ENCODE results near the gene PM20D2. TPM values are rescaled to one million over a fixed set of nuclear protein-coding genes. Genes with fewer than 3 reads are reported as not detected.

The PM20D2 gene
- total and polyA plus RNA-seq, 2 donors (not counting 1 experiment from before 2014, with no cell fraction given) = 3.9 to 10.1 TPM

DNA sequence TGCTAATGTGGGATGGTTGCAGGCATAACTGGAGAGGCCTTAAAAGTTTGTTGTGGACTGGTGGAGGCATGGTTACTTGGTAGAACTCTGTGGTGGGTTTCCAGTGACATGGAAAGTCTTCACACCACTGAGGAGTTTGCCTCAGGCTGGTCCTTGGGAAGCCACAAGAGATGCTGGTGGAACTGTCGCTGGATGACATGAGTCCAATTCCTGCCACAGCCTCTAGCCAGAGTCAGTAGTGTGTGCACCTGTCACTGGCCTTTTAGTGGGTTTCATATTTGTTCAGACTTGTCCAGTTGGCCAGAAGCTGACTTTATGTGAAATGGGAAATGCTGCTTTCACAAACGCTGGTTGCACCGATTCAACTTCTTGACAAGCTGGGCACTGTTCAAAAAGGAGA, 14.3 kb upstream of the PM20D2 start:
- Histone ChIP-seq H3K4me1 (ENCODE audit: control insufficient read depth, extremely low read depth, insufficient read depth, low read length) (no peaks in the 10 kb centered on the region), H3K4me2 (ENCODE audit: extremely low read depth, insufficient read depth, low read length) (no peak overlapping the region)
- TF ChIP-seq, protein P1, sequence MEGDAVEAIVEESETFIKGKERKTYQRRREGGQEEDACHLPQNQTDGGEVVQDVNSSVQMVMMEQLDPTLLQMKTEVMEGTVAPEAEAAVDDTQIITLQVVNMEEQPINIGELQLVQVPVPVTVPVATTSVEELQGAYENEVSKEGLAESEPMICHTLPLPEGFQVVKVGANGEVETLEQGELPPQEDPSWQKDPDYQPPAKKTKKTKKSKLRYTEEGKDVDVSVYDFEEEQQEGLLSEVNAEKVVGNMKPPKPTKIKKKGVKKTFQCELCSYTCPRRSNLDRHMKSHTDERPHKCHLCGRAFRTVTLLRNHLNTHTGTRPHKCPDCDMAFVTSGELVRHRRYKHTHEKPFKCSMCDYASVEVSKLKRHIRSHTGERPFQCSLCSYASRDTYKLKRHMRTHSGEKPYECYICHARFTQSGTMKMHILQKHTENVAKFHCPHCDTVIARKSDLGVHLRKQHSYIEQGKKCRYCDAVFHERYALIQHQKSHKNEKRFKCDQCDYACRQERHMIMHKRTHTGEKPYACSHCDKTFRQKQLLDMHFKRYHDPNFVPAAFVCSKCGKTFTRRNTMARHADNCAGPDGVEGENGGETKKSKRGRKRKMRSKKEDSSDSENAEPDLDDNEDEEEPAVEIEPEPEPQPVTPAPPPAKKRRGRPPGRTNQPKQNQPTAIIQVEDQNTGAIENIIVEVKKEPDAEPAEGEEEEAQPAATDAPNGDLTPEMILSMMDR (conservative IDR thresholded peaks at IDR 0.05 in 1 of 2, IDR thresholded peaks at IDR 0.05 in 1 of 2; ENCODE audit: low read depth in 1 of 2, low read length in 2 of 2) = no peak
- TF ChIP-seq EZH2 (IDR thresholded peaks at IDR 0.05; ENCODE audit: low read length, missing control alignments) = no peak

GRCh38 chr6:89132057-89132456, 13.8 kb upstream of the PM20D2 start:
- no peak for DNase-seq (ENCODE audit: low read depth in 2 of 2)
- Histone ChIP-seq H3K36me3 (ENCODE audit: control insufficient read depth, insufficient read depth, low read length) (no peaks in the 10 kb centered on the region), H3K27ac (ENCODE audit: insufficient read depth, low read length) (no peak overlapping the region), H3K4me3 (replicated peaks in 1 of 4; ENCODE audit: control extremely low read depth in 1 of 4, insufficient read depth in 1 of 4, low read depth in 3 of 4, low read length in 4 of 4) (no peak overlapping the region), H4K20me1 (ENCODE audit: control insufficient read depth, extremely low read depth, insufficient read depth, low read length) (no peaks in the 10 kb centered on the region), H2AFZ (ENCODE audit: low read length) (no peak overlapping the region), H3K9me3 (ENCODE audit: control insufficient read depth, insufficient read depth, low read depth, low read length) (no peaks in the 10 kb centered on the region), H3K4me1 (ENCODE audit: control insufficient read depth, extremely low read depth, insufficient read depth, low read length) (no peaks in the 10 kb centered on the region), H3K79me2 (ENCODE audit: control insufficient read depth, insufficient read depth, low read length) (no peaks in the 10 kb centered on the region), H3K4me2 (ENCODE audit: extremely low read depth, insufficient read depth, low read length) (no peak overlapping the region), H3K9ac (ENCODE audit: insufficient read depth, low read length) (no peak overlapping the region), H3K27me3 (ENCODE audit: control insufficient read depth, insufficient read depth, low read length) (no peaks in the 10 kb centered on the region)
- no peak for TF ChIP-seq EZH2 (IDR thresholded peaks at IDR 0.05; ENCODE audit: low read length, missing control alignments)
- TF ChIP-seq, protein P1 (conservative IDR thresholded peaks at IDR 0.05 in 1 of 2, IDR thresholded peaks at IDR 0.05 in 1 of 2; ENCODE audit: low read depth in 1 of 2, low read length in 2 of 2) = no peak

More for the DNA sequence above, 14.3 kb upstream of the PM20D2 start:
- H3K4me3 ChIP-seq (replicated peaks in 1 of 4; ENCODE audit: control extremely low read depth in 1 of 4, insufficient read depth in 1 of 4, low read depth in 3 of 4, low read length in 4 of 4) = no peak overlapping the region
- no peaks in the 10 kb centered on the region for H3K9me3 ChIP-seq (ENCODE audit: control insufficient read depth, insufficient read depth, low read depth, low read length)
- no peak overlapping the region for H3K9ac ChIP-seq (ENCODE audit: insufficient read depth, low read length)
- no peaks in the 10 kb centered on the region for H3K79me2 ChIP-seq (ENCODE audit: control insufficient read depth, insufficient read depth, low read length)
- no peaks in the 10 kb centered on the region for H4K20me1 ChIP-seq (ENCODE audit: control insufficient read depth, extremely low read depth, insufficient read depth, low read length)
- no peak overlapping the region for H2AFZ ChIP-seq (ENCODE audit: low read length)
- H3K27ac ChIP-seq (ENCODE audit: insufficient read depth, low read length) = no peak overlapping the region
- H3K36me3 ChIP-seq (ENCODE audit: control insufficient read depth, insufficient read depth, low read length) = no peaks in the 10 kb centered on the region
- DNase-seq (ENCODE audit: low read depth in 2 of 2) = no peak
- H3K27me3 ChIP-seq (ENCODE audit: control insufficient read depth, insufficient read depth, low read length) = no peaks in the 10 kb centered on the region

DNA sequence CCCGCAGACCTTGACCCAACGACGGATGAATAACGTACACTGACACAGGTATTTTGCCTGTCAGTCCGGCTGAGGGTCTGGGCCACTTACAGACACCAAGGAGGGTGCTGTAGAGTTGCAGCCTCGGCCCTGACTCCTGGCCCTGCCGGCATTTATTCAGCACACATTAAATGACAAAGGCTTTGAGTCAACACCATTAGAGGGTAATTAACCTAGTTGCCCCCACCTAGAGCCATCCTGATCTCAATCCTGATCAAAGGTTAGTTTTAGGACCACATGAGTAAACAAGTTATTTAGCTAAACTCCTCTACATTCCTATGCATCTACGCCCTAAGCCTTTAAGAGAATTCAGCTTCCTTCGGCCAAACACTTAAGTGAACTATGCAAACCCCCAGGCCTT, 11.9 kb upstream of the PM20D2 start:
- Histone ChIP-seq H3K4me2 (ENCODE audit: extremely low read depth, insufficient read depth, low read length) (no peak overlapping the region), H4K20me1 (ENCODE audit: control insufficient read depth, extremely low read depth, insufficient read depth, low read length) (no peaks in the 10 kb centered on the region), H3K9ac (ENCODE audit: insufficient read depth, low read length) (no peak overlapping the region), H3K27me3 (ENCODE audit: control insufficient read depth, insufficient read depth, low read length) (no peaks in the 10 kb centered on the region), H3K9me3 (ENCODE audit: control insufficient read depth, insufficient read depth, low read depth, low read length) (no peaks in the 10 kb centered on the region), H2AFZ (ENCODE audit: low read length) (no peak overlapping the region), H3K79me2 (ENCODE audit: control insufficient read depth, insufficient read depth, low read length) (no peaks in the 10 kb centered on the region), H3K4me3 (replicated peaks in 1 of 4; ENCODE audit: control extremely low read depth in 1 of 4, insufficient read depth in 1 of 4, low read depth in 3 of 4, low read length in 4 of 4) (no peak overlapping the region), H3K36me3 (ENCODE audit: control insufficient read depth, insufficient read depth, low read length) (no peaks in the 10 kb centered on the region), H3K27ac (ENCODE audit: insufficient read depth, low read length) (no peak overlapping the region), H3K4me1 (ENCODE audit: control insufficient read depth, extremely low read depth, insufficient read depth, low read length) (no peaks in the 10 kb centered on the region)
- TF ChIP-seq EZH2 (IDR thresholded peaks at IDR 0.05; ENCODE audit: low read length, missing control alignments) = no peak
- TF ChIP-seq, protein P1 (conservative IDR thresholded peaks at IDR 0.05 in 1 of 2, IDR thresholded peaks at IDR 0.05 in 1 of 2; ENCODE audit: low read depth in 1 of 2, low read length in 2 of 2) = no peak
- no peak for DNase-seq (ENCODE audit: low read depth in 2 of 2)
